ENCODE data around the gene SLC28A1.
A peak's percentile ranks its signal among the peaks of the same experiment; 100 is the strongest.
"Not testable (repeated sequence)": the region's sequence is repeated elsewhere in the genome, so short reads cannot be mapped to it uniquely, and the experiment has no call there.

SLC28A1 gene

DNA sequence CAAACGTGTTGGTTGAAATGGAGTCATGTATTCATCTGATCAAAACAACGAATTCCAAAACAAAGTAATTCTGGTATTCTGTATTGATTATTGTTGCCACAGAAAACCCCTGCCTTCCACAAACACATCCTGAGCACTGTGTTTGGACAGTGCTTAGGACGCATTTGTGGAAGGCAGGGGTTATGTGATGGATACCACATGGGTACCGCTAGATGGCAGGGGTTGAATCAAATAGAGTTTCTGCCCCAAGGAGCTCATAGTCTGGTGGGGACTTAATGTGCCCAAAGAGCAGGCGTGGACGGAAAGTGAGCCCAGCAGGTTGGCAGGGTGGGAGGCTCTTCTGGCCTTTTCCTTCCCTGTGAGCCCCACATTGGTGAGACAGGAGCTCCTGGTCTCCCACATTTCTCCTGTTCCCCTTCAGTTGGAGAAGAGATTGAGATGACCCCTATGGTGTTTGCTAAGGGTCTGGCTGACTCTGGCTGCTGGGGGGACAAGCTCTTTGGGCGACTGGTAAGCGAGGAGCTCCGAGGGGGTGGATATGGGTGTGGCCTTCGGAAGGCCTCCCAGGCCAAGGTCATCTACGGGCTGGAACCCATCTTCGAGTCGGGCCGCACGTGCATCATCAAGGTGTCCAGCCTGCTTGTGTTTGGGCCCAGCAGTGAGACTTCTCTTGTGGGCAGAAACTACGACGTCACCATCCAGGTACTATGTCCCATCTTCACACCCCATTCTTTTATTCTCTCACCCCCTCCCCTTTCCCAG, 22.1 kb upstream of the SLC28A1 start:
- DNase-seq, result no peak

DNA sequence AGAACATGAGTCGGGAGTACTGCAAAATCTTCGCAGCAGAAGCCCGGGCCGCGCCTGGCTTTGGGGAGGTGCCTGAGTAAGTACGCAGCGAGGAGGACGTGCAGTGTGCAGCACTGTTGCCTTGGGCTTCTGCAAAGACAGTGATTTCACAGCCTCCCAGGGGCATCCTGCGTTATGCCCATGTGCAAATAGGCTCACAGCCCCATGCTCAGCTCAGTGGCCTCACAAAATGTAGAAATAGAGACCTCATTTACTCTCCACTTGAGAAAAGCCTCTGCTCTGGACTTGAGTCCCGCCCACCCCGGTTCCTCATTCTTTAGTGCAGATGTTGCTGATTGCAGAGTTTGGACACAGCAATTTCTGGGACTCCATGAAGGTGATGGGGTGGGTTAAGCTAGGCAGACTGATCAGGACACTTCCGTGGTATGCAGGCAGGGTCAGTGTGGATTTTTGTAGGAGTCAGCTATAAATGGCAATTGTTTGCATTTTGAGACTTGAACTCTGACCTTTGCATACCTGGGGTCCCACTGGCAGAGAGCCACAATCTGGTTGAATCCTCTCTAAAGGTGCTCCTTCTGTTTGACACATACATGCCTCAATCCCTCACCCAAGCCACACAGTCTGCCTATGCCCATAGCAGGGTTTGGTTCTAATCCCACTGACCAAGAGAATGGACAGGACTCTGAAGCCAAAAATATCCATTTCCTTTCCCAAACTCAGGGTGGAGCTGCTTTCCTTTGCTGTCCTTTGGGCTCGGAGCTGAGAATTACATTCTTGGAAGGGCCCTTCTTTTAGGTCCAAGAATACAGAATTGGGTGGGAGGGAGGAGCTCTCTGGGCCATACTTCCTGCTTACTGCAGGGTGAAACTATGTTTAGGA, 20.7 kb upstream of the SLC28A1 start:
- peak; percentile 15 for DNase-seq

DNA sequence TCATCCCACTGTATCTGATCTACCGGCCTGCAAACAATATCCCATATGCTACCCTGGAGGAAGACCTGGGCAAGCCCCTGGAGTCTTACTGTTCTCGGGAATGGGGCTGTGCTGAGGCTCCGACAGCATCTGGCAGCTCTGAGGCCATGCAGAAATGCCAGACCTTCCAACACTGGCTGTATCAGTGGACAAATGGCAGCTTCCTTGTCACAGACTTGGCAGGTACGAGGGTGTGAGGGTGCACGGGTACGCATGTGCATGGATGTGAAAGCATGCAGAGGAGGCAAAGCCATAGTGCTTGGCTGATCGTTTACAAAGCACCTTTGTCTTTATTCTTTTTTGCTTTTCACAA, 20.0 kb upstream of the SLC28A1 start:
- DNase-seq, result no peak

DNA sequence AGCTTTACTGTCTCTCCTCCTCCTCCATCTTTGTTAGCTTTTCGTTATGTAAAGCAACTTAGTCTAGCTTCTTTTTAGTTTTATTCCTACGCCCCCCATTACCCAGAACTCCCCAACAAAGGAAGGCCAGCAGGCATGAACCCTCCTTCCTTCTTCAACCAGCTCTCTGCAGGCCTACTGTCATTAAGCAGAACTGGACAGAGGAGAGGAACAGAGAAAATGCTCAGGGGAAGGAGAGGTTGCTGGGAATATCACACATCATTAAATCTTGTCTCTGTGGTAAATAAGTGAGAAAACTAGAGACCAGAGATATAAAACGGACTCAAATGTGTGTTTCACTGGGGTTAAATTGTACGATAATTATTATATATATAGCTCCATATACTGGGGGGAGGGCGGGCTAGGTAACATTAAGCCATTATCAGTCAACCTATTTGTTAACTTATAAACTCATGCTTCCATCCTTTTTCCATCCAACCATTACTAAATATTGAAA, 19.3 kb upstream of the SLC28A1 start:
- no peak for DNase-seq

DNA sequence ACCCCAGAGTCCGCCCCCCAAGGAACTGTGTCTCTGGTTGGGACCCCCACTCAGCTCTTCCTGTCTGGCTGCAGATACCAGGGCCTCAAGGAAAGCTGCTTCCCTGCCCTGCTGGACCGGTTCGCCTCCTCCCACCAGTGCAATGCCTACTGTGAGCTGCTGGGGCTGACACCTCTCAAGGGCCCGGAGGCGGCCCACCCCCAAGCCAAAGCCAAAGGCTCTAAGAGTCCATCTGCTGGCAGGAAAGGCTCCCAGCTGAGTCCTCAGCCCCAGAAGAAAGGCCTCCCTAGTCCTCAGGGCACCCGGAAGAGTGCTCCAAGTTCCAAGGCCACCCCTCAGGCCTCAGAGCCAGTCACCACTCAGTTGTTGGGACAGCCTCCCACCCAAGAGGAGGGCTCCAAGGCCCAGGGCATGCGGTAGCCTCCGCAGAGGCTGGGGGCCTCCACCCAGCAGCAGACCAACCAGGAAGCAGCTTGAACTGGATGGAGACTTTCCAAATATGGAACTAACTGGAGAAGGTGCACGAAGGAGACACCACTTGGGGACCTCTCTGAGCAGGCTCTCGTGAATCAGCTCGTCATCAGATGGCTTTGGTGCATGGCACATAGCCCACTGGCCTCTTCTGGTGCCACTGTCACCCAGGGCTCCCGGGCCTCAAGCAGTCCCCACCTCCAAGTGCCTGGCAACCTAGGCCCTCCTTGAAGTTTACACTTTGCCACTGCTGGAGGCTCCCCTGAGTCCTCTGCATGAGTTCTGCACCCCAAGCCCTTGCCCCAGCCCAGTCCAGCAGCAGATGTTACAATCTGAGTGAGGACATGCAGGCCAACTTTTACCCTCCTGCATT, 16.2 kb upstream of the SLC28A1 start:
- no peak for DNase-seq

DNA sequence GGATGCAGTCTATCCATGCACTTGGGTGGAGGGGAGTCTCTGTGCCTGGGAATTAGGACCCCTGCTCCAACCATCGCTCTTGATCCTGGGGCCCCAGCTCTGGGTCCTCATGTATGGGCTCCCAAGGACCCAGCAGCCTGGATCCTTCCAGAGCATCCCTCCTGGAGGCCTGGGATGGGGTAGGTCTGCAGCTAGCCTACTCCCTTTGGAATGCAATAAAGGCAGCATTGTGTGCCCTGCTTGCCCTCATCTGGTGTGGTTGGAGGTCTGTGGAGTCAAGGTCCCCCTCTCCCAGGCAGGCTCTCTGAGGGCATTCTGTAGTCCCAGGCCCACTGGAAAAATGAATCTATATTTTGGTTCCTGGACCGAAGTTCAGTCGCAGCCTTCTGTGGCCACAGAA, 15.0 kb upstream of the SLC28A1 start:
- DNase-seq, result no peak

DNA sequence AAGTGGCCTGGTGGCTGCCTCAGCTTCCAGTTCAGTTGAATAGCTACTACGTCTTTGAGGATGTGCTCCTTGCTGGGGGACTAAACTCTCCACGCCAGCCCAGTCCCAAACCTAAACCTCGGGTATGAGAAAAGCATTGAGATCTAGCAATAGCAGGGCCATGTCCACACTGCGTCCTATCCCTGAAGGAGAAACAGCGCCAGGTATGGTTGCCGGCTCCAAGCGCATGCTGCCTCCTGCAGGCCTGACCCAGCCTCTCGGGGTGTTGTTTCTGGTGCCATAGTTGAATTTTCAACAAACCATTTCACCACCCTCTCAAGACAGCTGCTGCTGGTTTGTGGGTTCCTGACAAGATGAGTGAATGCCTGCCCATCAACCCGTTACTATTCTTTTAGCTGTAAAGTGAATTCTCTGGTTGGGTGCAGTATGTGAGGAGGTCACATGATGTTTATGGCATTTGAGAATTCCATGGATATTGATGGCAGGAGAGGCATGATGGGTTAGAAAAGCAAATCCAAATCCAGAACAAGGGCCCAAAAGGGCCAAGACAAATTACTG, 13.0 kb upstream of the SLC28A1 start:
- DNase-seq, result no peak

DNA sequence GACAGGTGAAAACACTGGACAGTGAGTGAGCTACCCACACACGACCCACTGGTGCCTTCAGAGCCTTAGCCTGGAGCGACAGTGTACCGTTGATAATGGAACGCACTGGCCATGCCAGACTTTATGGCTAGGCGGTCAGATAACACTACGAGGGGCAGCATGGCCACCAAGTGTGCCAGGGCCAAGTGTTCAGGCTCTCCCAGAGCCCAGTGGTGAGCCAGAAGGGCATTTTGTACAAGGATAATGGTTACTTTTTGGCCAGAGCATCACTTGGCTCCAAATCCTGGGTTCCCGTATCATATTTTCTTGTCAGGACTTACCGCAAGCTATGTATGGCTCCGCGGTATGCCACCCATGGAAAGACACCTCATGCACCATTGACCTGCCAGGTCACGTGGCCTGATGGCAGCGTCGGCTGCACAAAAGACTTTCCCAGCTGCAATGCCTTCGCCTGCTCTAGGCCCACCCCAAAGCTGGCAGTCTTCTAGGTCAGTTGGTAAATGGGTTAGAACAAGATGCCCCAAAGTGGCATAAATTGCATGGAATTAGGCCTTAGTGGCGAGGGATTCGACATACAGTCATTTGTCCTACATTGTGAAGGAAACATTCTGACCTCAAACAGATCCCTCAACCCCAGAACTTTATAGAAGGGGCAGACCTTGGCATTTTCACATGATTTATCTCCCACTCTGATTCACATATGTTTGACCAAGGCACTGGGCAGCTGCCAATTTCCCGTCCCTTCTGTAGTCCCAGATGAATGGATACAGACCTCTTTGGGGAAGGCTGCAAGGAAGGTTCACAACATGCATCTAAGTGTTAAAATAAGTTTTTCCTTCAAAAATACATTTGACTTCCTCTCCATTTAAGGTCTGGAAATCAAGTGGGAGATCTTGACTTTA, 12.2 kb upstream of the SLC28A1 start:
- DNase-seq, result no peak

DNA sequence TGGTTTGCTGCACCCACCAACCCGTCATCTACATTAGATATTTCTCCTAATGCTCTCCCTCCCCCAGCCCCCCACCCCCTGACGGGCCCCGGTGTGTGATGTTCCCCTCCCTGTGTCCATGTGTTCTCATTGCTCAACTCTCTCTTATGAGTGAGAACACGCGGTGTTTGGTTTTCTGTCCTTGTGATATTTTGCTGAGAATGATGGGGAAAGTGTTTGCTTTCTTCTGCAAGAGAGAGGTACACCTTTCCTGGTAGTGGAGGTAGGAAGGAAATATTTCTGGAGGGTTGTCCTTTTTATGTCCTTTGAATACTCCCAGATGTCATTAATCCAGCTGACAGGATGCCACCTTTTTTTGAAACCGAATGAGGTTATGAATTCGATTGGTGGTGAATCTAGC, 10.5 kb upstream of the SLC28A1 start:
- no peak for DNase-seq

DNA sequence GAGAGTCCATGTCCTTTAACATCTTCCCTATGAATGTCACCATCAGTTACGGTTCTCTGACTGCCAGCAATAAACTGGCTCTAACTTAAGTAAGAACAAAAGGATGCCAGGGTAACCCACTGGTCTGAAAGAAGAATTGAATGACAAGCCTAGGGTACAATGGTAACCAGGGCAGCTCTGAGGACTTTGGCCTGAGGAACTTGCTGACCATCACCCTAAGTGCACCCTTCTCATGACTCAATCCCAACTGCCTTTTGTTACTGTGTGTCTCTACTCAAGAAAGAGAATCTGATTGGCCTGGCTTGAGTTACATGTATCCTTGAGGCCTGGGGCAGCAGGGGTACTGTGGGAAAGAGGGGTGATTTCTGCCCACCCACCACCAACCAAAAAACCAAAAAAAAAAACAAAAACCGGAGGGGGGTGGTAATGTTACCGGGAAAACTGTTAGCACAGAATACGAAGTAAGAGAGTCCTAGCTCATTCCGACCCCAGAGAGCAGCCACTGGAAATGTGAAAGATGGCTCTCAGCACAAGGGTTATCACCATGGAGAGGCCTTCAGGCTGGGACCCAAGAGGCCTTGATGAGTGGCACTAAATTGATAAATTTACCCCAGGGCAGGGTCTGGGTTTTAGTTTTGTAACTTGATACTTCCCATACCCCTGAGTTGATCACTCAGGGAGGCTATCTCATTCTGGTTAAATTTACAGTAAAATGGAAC, 9.3 kb upstream of the SLC28A1 start:
- no peak for DNase-seq

DNA sequence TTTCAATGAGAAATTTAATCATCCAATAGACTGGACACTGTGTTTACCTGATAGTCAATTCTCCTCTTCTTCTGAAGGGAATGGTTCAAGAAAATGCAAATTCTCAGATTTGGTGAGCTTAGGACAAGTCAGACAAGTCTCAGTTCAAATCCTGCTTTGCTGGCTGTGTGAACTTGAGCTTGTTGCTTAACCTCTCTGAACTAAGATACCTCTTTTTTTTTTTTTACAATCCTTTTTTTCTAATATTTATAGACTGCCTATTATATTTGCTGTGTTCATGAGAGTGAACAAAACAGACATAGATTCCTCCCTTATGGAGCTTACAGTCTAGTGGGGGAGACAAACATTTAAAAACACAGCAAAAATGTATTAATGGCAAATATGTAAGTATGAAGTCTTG, 8.2 kb upstream of the SLC28A1 start:
- DNase-seq, result no peak

DNA sequence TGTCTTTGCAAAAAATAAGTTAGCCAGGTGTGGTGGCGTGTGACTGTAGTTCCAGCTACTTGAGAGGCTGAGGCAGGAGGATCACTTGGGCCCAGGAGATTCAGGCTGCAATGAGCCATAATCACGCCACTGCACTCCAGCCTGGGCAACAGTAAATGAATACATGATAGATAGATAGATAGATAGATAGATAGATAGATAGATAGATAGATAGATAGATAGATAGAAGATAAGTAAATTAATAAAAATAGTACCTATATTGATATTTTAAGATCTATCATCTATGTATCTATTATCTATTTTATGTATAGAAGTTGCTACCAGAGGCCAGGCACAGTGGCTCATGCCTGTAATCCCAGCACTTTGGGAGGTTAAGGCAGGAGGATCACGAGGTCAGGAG, 6.8 kb upstream of the SLC28A1 start:
- DNase-seq, result not testable (repeated sequence)

DNA sequence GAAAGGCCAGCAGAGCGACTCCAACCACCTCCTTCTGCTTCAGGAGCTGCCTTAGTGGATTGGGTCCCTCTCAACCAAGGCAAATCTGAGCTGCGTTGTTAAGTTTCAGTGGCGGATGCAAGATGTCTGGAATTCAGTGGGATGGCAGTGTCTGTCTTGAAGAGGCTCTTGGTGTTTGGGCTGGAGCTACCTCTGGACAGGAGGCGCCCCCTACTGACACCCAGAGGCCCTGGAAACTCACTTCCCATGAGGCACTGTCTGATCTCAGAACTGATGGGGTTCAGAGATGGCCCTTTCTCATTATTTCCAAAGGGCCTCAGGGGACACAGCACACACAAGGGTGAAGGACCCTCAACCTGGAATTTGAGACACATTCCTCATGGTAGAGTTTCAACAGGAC, 6.0 kb upstream of the SLC28A1 start:
- peak; percentile 59 for DNase-seq

DNA sequence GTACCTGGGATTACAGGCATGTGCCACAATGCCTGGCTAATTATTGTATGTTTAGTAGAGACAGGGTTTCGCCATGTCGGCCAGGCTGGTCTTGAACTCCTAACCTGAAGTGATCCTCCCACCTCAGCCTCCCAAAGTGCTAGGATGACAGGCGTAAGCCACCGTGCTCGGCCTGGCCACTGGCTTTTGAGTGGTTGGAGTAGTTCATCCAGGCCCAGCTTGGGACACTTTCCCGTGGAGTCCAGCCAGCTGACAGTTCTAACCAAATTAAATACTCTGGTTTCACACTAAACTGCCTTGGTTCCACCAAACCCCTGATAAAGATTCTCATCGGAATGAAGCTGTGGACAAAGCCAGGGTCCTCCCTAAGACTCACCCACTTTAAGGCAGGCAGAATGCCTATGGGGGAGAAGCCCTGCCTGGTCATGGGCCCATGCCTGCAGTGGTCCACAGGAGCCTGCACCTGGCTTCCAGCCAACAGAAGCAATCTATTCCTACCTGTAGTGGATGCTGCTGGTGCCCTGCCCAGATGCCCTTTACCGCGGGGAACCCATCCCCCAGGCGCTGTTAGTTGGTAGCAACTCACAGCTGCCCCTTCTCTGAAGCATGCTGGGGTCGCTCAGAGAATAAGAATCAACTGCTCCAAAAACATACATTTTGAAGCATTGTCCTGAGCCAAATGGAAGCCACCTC, 5.2 kb upstream of the SLC28A1 start:
- DNase-seq, result no peak

DNA sequence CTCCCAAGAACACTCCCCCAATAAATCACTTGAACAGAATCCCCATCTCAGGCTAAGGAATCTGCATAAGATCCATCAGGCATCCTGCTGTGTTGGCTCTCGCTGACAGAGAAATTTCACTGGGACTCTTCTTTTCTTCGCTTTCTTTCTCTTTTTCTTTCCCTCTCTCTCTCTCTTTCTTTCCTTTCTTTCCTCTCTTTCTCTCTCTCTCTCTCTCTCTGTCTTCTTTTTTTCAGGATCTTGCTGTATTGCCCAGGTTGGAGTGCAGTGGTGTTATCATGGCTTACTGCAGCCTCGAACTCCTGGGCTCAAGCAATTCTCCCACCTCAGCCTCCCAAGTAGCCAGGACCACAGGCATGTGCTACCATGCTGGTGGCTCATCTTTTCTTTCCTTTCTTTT, 4.5 kb upstream of the SLC28A1 start:
- DNase-seq, result no peak

DNA sequence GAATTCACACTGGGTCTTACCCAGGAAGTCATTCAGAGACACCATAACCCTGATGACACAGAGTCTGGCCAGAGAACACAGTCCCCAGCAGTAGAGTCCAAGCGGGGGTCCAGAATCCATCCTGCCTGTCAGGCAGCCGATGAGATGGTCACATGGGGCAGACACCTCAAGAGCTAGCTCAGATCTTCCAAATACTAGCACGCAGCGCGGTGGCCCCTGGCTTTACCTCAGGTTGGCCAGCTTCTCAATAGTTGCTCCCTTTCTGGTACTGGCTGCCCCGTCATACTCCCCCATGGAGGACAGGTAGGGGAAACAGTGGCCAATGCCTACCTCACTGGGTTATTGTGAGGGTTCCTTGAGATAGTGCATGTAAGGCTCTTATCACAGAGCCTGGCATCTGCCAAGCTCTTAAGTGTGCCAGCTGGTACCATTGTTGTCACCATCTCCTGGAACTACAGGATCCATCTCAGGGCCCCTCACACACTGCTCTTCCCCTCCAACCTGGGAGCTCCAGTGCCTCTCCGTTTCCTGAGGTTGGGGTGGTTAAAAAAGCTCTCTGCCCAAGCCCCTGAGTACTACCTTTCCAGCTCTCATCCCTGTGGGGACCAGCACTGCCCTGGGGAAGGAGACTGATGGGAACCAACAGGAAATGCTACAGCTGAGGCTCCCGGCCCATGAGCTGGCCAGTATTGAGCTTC, 3.5 kb upstream of the SLC28A1 start:
- DNase-seq, result no peak

DNA sequence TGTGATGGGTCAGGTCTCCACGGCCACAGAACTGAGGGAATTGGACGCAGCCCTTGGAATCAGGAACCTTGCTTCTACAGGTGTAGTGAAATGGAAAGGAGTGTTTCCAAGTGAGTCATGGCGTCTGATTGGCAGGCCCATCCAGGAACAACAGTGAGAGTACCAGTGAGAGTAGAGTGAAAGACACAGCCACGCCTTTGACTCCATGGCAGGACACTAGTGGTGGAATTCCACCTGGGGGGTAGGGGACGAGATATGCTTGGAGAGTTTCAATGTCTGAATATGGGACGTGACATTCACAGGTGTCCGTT, 3.0 kb upstream of the SLC28A1 start:
- no peak for DNase-seq

DNA sequence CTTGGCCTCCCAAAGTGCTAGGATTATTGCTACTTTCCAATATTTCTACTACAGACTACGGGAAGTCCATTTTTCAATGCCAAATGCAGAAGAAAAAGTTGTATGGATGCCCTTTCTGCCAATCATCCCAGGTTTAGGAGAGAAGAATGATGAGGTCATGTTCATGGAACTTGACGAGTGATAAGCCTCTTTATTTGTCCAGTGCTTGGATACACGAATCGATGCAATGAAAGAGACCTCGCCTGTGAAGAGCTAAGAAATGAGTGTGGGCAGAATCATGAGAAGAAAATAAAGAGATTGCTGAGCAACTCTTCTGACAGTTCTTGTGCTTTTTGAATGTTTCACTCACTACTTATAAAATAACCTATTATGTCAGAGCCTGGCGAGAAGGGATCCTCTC, 996 bp upstream of the SLC28A1 start:
- no peak for DNase-seq

DNA sequence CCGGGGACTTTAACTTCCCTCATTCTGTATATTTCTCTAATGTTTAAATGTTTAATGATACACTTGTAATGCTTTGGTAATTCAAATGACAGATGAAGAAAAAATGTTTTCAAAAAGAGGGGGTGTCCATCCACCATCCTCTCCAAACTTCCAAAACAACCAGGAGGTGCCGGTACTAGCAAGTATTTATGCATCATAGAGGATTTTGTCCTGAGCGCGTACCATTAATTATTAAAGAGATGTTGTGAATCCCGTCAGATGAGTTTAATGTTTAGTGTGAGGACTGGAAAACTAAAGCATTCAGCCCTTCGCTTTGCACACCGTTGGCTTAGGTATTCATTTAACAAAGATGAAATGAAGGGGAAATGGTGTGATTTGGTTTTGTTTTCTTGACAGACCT, 1.3 kb downstream of the SLC28A1 start:
- DNase-seq, result no peak

All from HCEC 1CT (cell line).